ENCODE results near the gene IFNK.

IFNK gene

DNA sequence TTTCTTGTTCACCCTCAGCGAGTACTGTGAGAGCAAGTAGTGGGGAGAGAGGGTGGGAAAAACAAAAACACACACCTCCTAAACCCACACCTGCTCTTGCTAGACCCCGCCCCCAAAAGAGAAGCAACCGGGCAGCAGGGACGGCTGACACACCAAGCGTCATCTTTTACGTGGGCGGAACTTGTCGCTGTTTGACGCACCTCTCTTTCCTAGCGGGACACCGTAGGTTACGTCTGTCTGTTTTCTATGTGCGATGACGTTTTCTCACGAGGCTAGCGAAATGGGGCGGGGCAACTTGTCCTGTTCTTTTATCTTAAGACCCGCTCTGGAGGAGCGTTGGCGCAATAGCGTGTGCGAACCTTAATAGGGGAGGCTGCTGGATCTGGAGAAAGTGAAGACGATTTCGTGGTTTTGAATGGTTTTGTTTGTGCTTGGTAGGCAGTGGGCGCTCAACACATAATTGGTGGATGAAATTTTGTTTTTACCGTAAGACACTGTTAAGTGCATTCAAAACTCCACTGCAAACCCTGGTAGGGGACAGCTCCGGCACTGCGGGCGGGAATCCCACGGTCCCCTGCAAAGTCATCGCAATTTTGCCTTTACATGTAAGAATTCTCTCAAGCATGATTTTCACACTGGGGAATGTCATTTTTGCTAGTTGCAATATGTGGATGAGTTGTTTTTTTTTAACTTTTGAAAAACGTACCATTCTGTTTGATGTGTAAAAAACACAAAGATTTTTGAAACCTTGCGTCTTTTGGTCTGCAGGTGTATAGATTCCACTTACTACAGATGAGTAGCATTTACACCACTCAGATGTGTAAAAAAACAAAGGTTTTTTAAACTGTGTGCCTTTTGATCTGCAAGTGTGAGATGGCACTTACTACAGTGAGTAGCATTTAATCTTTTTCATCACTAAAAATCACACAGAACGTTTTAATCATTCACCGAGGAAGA is 49.8 kb downstream of the IFNK start:
- peak; percentile 98 for DNase-seq (ENCODE audit: low spot score)

Data from SW480 (cell line).